Mammary epithelial cell (primary cell): ENCODE results near the gene RAB25.

ENCODE experiments used
- EZH2 ChIP-seq: IDR thresholded peaks from 2 replicates; pipeline ENCODE4 v1.6.1; 2012; ENCODE audit warnings: low read length, inconsistent platforms, borderline replicate concordance
- TF ChIP-seq, protein P1 (sequence below), 2 donors: IDR thresholded peaks in 1 of 2; conservative IDR thresholded peaks in 1 of 2; 2 replicates each; pipeline ENCODE4 v1.5.1; 2011 to 2012; ENCODE audit warnings: inconsistent platforms in 2 of 2, low read length in 2 of 2, mild to moderate bottlenecking in 2 of 2, control low read depth in 1 of 2, low read depth in 1 of 2; ENCODE audit not compliant: insufficient read depth in 1 of 2; ENCODE audit errors: extremely low read depth in 1 of 2

DNA sequence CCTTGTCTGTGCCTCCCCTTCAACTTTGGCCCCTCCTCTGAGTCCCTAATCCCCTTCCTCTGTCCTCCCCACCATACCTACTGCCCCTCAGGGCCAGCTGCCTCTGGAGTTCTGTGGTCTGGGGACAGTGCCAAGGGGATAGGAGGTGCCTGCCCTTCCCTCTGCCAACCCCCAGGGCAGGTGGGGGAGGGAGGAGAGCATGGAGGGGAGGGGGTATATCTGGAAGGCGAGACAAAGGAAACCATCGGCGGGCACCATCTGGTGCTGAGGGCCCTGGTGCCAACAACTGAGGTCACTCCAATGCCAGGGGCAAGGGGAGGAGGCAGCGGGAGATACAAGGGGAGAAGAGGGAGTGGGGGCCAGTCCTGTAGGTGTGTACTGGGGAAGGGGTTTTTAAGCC, 9.6 kb downstream of the RAB25 start:
- no peak for TF ChIP-seq EZH2
- TF ChIP-seq, protein P1, sequence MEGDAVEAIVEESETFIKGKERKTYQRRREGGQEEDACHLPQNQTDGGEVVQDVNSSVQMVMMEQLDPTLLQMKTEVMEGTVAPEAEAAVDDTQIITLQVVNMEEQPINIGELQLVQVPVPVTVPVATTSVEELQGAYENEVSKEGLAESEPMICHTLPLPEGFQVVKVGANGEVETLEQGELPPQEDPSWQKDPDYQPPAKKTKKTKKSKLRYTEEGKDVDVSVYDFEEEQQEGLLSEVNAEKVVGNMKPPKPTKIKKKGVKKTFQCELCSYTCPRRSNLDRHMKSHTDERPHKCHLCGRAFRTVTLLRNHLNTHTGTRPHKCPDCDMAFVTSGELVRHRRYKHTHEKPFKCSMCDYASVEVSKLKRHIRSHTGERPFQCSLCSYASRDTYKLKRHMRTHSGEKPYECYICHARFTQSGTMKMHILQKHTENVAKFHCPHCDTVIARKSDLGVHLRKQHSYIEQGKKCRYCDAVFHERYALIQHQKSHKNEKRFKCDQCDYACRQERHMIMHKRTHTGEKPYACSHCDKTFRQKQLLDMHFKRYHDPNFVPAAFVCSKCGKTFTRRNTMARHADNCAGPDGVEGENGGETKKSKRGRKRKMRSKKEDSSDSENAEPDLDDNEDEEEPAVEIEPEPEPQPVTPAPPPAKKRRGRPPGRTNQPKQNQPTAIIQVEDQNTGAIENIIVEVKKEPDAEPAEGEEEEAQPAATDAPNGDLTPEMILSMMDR (conservative IDR thresholded peaks at IDR 0.05 in 1 of 2, IDR thresholded peaks at IDR 0.05 in 1 of 2; ENCODE audit: extremely low read depth in 1 of 2, insufficient read depth in 1 of 2, low read depth in 1 of 2, low read length in 2 of 2), result no peak
